HG03558 (cell line): ENCODE results near the gene MTHFSD.

Experiments used
- ATAC-seq: cut with Tn5 transposase; IDR thresholded peaks from one replicate; pipeline ENCODE4 v1.9.1; 2021; ENCODE audit warnings: moderate number of reproducible peaks; ENCODE audit not compliant: unreplicated experiment; ENCODE audit errors: extremely low read depth

MTHFSD gene

GRCh38 chr16:86505185-86505898 is 49.7 kb downstream of the MTHFSD start:
- ATAC-seq = no peak

- no peak for ATAC-seq
Measured at GRCh38 chr16:86504315-86505184, 50.5 kb downstream of the MTHFSD start.

GRCh38 chr16:86503830-86504229 is 51.2 kb downstream of the MTHFSD start:
- ATAC-seq = no peak

GRCh38 chr16:86502856-86503748 is 51.9 kb downstream of the MTHFSD start:
- no peak for ATAC-seq

GRCh38 chr16:86501989-86502855 is 52.8 kb downstream of the MTHFSD start:
- ATAC-seq = no peak

- no peak for ATAC-seq
Measured at GRCh38 chr16:86500708-86501510, 54.1 kb downstream of the MTHFSD start.

- ATAC-seq = no peak
Measured at GRCh38 chr16:86499889-86500707, 54.9 kb downstream of the MTHFSD start.

- no peak for ATAC-seq
Measured at GRCh38 chr16:86499440-86499786, 55.6 kb downstream of the MTHFSD start.

- no peak for ATAC-seq
Measured at GRCh38 chr16:86498671-86499439, 56.2 kb downstream of the MTHFSD start.

GRCh38 chr16:86498155-86498670 is 56.8 kb downstream of the MTHFSD start:
- ATAC-seq = no peak

- ATAC-seq = no peak
Measured at GRCh38 chr16:86497551-86498021, 57.4 kb downstream of the MTHFSD start.

- ATAC-seq = no peak
Measured at GRCh38 chr16:86496929-86497461, 58.0 kb downstream of the MTHFSD start.

GRCh38 chr16:86496262-86496928 is 58.6 kb downstream of the MTHFSD start:
- ATAC-seq = no peak

- ATAC-seq = no peak
Measured at GRCh38 chr16:86495756-86496261, 59.2 kb downstream of the MTHFSD start.

GRCh38 chr16:86495357-86495701 is 59.7 kb downstream of the MTHFSD start:
- ATAC-seq = no peak
